Camera-type eye (tissue), 1 donor: ENCODE results near the gene ZNF263. TPM values are rescaled to one million over a fixed set of nuclear protein-coding genes. Genes with fewer than 3 reads are reported as not detected.

Source experiments
- total RNA-seq: library from RNA; depleted of rRNA; stranded (reverse); fragments of >200 nt; gene quantifications from one replicate; pipeline ENCODE4 v1.2.3, GENCODE V29; 2014

ZNF263 gene
- 82.8 TPM for total RNA-seq

DNA sequence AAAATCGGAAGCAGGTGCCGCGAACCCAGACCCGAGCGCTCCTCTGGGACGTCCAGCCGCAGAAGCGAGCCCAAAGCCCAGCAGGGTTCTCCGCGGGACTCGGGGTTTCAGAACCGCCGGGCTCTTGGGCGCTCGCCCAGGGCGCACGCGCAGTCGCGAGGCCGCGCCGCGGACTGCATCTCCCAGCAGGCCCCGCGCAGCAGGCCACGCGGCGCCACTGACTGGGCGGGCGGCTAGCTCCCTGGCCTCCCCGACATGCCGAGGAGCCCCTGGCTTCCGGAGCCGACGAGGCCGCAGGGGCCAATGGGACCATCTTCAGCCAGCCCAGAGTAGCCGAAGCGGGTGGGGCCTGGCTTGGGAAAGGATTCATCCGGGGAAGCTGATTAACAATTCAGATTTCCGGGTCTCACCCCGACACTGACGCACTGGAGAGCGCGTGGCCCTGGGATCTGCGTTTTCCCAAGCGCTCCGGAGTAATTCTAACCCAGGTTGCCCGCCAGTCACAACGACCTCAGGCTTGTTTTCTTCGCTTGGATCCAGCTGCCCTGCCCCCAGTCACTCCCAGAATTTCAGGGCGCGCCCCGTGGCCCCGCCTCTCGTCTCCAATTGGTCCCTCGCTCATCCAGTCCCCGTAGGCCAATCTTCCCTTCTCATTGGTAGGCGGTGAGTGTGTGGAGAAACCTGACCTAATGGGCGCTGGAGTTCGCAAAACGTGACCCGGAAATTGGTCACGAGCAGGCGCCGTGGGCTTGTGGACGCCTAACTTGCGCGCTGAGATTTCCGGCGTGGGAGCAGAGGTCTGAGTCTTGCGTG is at the start of gene ZNF263:
Gene ZNF263 (plus strand): TSS at position 762 of the 813 bp plus-strand sequence. CDS start 328 bp downstream, outside the sequence.

DNA sequence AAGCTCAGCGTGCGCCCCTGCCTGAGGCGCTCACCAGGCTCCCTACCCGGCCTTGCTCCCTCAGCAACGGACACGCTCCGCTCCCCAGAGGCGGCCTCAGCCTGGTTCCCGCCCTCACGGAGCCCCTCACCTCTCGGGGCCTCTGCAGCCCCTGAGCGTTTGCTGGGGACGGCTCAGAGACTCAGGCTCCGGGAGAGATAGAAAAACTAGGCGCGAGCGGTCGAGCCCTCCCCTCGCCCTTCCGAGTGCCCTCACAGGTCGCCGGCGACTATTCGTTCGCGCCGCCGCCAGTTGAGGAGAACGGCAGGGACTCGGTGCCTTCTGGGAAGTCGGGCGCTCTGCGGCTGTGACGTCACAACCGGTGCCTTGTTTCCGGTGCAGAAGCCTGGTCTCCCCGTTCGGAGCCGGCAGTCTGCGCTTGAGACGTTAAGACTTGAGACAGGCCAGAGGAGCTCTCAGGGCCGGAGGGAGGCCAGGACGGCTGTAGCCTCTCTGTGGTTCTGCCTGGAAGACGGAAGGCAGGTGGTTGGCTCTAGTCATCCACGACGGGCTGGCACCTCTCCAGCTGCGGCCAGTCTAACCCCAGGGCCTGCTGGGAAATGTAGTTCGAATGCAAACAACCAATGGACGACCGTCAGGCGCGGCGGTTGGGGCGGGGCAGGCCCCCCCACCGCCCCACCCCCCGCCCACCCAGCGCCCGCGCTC is 48.3 kb upstream of the ZNF263 start, which contains the start of gene ZNF200:
Gene ZNF200 (minus strand): TSS at position 302 of the 705 bp plus-strand sequence. CDS start 1,403 bp downstream, outside the sequence.

GRCh38 chr16:3256146-3256865 is 27.0 kb upstream of the ZNF263 start, which contains the start of gene MEFV:
TSS of gene MEFV (minus strand) at chr16:3256633. CDS start at chr16:3256587, 46 bp downstream.

DNA sequence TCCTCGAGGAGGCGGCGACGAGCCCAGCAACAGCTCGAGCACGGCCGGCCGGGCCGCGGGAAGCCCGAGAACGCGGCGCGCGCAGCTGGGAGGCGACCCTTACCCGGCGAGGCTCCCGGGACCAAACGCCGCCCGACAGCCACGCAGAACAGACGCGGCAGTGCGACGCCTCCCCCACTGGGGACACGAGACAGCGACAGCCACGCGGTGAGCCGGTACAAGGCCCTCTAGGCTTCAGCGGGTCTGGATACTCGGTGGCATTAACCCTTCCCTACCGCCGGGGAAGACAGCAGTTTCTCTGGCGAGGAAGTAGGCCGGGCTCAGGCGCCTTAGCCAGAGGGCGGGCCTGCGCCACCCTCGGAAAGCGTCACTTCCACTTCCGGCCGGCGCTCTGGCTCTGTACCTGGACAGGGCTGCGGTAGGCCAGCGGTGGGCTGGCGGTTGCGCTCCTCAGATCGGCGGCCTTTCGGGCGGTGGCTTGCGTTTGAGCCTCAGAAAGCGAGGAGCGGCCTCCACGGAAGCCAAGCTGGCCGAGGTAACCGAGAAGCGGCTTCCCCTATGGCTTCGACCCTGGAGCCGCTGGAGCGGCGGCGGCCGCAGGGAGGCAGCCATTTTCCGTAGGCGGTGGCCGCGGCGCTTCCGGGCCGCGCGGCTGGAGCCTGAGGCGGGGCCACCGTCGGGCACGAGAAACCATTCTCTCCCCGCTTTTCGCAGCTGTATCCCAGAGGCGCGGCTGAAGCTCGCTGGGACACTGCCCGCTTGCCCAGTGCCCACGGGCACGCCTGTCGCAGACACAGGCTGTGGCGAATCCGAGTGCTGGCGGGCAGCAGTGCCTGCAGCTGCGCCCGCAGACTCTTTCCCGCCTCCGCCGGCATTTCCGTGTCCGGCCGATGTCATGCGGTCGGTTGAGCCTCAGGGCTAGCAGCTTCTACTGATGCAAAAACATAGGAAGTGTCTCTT is 22.1 kb downstream of the ZNF263 start, which contains the start of the genes TIGD7 and ZNF75A:
Gene TIGD7 (minus strand): TSS at position 322 of the 960 bp plus-strand sequence. CDS start 4,816 bp downstream, outside the sequence.
Gene ZNF75A (plus strand): TSS at position 389 of the 960 bp plus-strand sequence. CDS start 2,932 bp downstream, outside the sequence.

Other genes starting within 250 kb of the ZNF263 start
- 3.1 TPM for gene BICDL2, start 246.5 kb upstream of the ZNF263 start, total RNA-seq
- gene MMP25, start 236.9 kb upstream of the ZNF263 start, total RNA-seq: 2.1 TPM
- 33.9 TPM for gene IL32, start 217.9 kb upstream of the ZNF263 start, total RNA-seq
- gene ZSCAN10, start 184.2 kb upstream of the ZNF263 start, total RNA-seq: not detected
- gene ZNF205, start 170.9 kb upstream of the ZNF263 start, total RNA-seq: 19.0 TPM
- 13.0 TPM for gene ZNF213, start 148.5 kb upstream of the ZNF263 start, total RNA-seq
- not detected for gene OR1F1, start 95.3 kb upstream of the ZNF263 start, total RNA-seq
- gene ZNF200, start 48.3 kb upstream of the ZNF263 start, total RNA-seq: 16.1 TPM
- gene MEFV, start 26.9 kb upstream of the ZNF263 start, total RNA-seq: 0.99 TPM
- gene TIGD7, start 21.9 kb downstream of the ZNF263 start, total RNA-seq: 26.5 TPM
- gene ZNF75A, start 22.0 kb downstream of the ZNF263 start, total RNA-seq: 67.9 TPM
- gene OR2C1, start 72.4 kb downstream of the ZNF263 start, total RNA-seq: 0.99 TPM
- 15.6 TPM for gene ZSCAN32, start 117.5 kb downstream of the ZNF263 start, total RNA-seq
- gene ZNF174, start 117.7 kb downstream of the ZNF263 start, total RNA-seq: 13.5 TPM
- gene ZNF597, start 160.0 kb downstream of the ZNF263 start, total RNA-seq: 4.3 TPM
- gene NAA60, start 160.2 kb downstream of the ZNF263 start, total RNA-seq: 35.3 TPM
- gene C16orf90, start 212.0 kb downstream of the ZNF263 start, total RNA-seq: not detected
- 35.1 TPM for gene CLUAP1, start 217.5 kb downstream of the ZNF263 start, total RNA-seq